ENCODE data around the gene GARIN1A. TPM values are rescaled to one million over a fixed set of nuclear protein-coding genes. Genes with fewer than 3 reads are reported as not detected.

The GARIN1A gene
- total and polyA plus RNA-seq, 5 donors = 1.5 to 5.0 (median 2.5) TPM

- no peaks in the 10 kb centered on the region for H3K27me3 ChIP-seq (ENCODE audit: control insufficient read depth, insufficient read depth)
- no peak overlapping the region for H3K27ac ChIP-seq (ENCODE audit: low read length)
- no peaks in the 10 kb centered on the region for H3K4me1 ChIP-seq (ENCODE audit: control insufficient read depth, insufficient read depth, low read length)
- no peaks in the 10 kb centered on the region for H3K9me3 ChIP-seq (ENCODE audit: control insufficient read depth, low read length)
- DNase-seq = no peak
- intact Hi-C loops (cut with DNase I) = no loop called here
- ATAC-seq = no peak
- H3K4me3 ChIP-seq (ENCODE audit: low read length) = no peak overlapping the region
These were observed 49.3 kb downstream of the GARIN1A start for GRCh38 chr7:128721376-128721775.

Other genes with a start within 250 kb of the GARIN1A start
- gene HILPDA, start 216.4 kb upstream of the GARIN1A start, total RNA-seq = 10 to 100 TPM in 1 of 4 donors, 1 to 10 TPM in 3; 6.2 to 10.6 (median 6.6) TPM
- 8.3 TPM for gene HILPDA, start 216.4 kb upstream of the GARIN1A start, polyA plus RNA-seq
- gene METTL2B, start 195.5 kb upstream of the GARIN1A start, total RNA-seq = 10 to 100 TPM; 17.6 to 23.1 (median 20.5) TPM
- gene METTL2B, start 195.5 kb upstream of the GARIN1A start, polyA plus RNA-seq = 11.7 TPM
- gene CALU, start 67.1 kb downstream of the GARIN1A start, total RNA-seq = 100 to 1,000 TPM; 195 to 318 (median 234) TPM
- 90.7 TPM for gene CALU, start 67.1 kb downstream of the GARIN1A start, polyA plus RNA-seq
- gene OPN1SW, start 103.5 kb downstream of the GARIN1A start, total RNA-seq = not detected
- not detected for gene OPN1SW, start 103.5 kb downstream of the GARIN1A start, polyA plus RNA-seq
- gene CCDC136, start 119.7 kb downstream of the GARIN1A start, total RNA-seq = 1 to 10 TPM; 2.5 to 6.9 (median 5.4) TPM
- 5.7 TPM for gene CCDC136, start 119.7 kb downstream of the GARIN1A start, polyA plus RNA-seq
- gene FLNC, start 158.1 kb downstream of the GARIN1A start, total RNA-seq = 100 to 1,000 TPM; 244 to 358 (median 285) TPM
- gene FLNC, start 158.1 kb downstream of the GARIN1A start, polyA plus RNA-seq = 216 TPM
- 100 to 1,000 TPM; 127 to 139 (median 134) TPM for gene ATP6V1F, start 190.6 kb downstream of the GARIN1A start, total RNA-seq
- gene ATP6V1F, start 190.6 kb downstream of the GARIN1A start, polyA plus RNA-seq = 224 TPM
- gene KCP, start 238.4 kb downstream of the GARIN1A start, total RNA-seq = under 1 TPM; 0.23 to 0.28 (median 0.24) TPM
- 0.36 TPM for gene KCP, start 238.4 kb downstream of the GARIN1A start, polyA plus RNA-seq

All from right cardiac atrium (tissue), 5 donors.